Choroid plexus epithelial cell (primary cell): ENCODE data around the gene GRB10.
"Not testable (repeated sequence)": the region's sequence is repeated elsewhere in the genome, so short reads cannot be mapped to it uniquely, and the experiment has no call there.

ENCODE experiments used
- DNase-seq: peaks from one replicate; pipeline ENCODE4 v3.0.0-alpha.2; 2010; ENCODE audit warnings: low read depth
- H3K4me3 ChIP-seq: 2 replicates; pipeline ENCODE4 v1.5.1; 2011; ENCODE audit warnings: low read depth, mild to moderate bottlenecking, control low read depth, low read length, moderate library complexity
- TF ChIP-seq, protein P1 (sequence below): conservative IDR thresholded peaks from 2 replicates; pipeline ENCODE4 v1.5.1; 2011; ENCODE audit warnings: low read depth, mild to moderate bottlenecking, control low read depth, inconsistent platforms, low read length, moderate library complexity

The GRB10 gene

DNA sequence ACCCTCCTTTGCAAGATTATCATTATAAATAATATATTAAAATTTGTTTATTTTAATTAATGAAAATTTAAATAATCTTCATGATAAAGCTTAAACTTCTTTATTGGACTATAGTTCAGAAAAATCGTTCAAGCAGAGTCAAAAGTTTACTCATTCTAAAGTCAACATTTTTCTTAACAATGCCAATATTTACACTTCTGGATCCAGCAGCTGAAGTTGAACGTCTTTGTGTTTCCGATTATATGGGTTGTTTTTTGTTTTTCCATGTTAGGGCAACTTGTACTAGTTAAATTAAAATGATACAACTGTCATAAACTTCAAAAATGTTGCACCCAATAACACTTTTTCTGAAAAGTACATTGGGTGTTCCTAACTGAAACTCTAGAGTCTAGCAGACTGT is 43.8 kb downstream of the GRB10 start:
- no peak for DNase-seq
- TF ChIP-seq, protein P1, sequence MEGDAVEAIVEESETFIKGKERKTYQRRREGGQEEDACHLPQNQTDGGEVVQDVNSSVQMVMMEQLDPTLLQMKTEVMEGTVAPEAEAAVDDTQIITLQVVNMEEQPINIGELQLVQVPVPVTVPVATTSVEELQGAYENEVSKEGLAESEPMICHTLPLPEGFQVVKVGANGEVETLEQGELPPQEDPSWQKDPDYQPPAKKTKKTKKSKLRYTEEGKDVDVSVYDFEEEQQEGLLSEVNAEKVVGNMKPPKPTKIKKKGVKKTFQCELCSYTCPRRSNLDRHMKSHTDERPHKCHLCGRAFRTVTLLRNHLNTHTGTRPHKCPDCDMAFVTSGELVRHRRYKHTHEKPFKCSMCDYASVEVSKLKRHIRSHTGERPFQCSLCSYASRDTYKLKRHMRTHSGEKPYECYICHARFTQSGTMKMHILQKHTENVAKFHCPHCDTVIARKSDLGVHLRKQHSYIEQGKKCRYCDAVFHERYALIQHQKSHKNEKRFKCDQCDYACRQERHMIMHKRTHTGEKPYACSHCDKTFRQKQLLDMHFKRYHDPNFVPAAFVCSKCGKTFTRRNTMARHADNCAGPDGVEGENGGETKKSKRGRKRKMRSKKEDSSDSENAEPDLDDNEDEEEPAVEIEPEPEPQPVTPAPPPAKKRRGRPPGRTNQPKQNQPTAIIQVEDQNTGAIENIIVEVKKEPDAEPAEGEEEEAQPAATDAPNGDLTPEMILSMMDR = no peak
- no peak overlapping the region for H3K4me3 ChIP-seq

DNA sequence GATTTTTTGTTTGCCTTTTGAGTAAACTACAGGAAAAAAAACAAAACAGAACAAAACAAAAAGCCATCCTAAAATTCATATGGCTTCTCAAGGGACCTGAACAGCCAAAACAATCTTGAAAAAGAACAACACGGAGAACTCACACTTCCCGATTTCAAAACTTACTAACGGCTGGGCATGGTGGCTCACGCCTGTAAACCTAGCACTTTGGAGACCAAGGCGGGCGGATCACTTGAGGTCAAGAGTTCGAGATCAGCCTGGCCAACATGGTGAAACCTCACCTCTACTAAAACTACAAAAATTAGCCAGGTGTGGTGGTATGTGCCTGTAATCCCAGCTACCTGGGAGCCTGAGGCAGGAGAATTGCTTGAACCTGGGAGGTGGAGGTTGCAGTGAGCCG is 46.9 kb downstream of the GRB10 start:
- H3K4me3 ChIP-seq, DNase-seq: not testable (repeated sequence)

DNA sequence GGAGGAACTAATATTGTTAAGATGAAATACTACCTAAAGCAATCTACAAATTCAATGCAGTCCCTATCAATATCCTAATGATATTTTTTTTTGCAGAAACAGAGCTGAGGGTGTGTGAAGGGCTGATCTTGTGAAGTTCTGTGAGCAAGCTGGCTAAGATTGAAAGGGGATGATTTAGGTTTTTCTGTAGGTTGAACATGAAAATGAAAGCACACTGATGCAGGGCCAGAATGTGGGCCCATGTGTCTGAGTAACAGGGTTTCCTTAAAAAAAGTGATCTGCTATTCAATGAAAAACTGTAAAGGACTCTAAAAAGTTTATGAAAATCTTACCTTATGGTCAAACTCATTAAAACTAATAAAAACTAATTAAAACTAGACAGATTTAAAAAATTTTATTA is 47.4 kb downstream of the GRB10 start:
- no peak for DNase-seq
- TF ChIP-seq, protein P1 = no peak
- no peak overlapping the region for H3K4me3 ChIP-seq

DNA sequence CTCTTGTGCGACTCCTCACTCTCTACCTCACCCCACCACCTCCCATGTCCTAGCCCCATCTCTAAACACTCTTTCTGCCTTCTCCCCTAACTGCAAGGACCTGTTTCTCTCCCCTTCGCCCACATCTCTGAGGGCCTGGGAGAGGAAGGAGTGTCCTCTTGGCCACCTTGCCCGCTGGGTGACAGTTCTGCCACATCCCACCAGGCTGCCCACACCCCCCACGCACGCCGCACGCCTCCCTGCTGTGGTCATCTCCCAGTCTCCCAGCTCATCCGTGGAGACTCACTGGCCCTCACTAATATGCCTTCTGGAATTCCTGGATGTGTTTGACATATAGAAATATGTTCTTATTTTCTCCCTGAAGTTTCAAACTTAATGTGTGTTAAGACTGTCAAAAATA is 48.5 kb downstream of the GRB10 start:
- H3K4me3 ChIP-seq = no peak overlapping the region
- DNase-seq = no peak
- TF ChIP-seq, protein P1 = no peak

DNA sequence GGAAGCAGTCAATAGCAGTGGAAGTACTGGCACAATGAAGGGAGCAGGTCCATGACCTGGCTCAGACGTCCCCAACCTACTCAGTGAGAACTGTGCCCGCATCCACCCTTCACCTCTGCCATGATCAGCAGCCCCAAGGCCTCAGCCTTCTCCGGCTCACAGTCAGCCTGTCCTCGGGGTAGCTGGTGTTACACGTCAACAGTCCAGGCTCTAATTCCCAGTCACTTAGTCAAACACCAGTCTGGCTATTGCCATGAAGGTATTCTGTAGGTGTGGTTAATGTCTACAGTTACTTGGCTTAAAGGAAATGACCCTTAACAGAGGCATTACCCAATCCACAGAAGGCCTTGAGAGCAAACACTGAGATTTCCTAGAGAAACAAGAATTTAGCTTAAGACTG is 49.1 kb downstream of the GRB10 start:
- no peak overlapping the region for H3K4me3 ChIP-seq
- peak; percentile 71 for DNase-seq
- TF ChIP-seq, protein P1 = no peak

DNA sequence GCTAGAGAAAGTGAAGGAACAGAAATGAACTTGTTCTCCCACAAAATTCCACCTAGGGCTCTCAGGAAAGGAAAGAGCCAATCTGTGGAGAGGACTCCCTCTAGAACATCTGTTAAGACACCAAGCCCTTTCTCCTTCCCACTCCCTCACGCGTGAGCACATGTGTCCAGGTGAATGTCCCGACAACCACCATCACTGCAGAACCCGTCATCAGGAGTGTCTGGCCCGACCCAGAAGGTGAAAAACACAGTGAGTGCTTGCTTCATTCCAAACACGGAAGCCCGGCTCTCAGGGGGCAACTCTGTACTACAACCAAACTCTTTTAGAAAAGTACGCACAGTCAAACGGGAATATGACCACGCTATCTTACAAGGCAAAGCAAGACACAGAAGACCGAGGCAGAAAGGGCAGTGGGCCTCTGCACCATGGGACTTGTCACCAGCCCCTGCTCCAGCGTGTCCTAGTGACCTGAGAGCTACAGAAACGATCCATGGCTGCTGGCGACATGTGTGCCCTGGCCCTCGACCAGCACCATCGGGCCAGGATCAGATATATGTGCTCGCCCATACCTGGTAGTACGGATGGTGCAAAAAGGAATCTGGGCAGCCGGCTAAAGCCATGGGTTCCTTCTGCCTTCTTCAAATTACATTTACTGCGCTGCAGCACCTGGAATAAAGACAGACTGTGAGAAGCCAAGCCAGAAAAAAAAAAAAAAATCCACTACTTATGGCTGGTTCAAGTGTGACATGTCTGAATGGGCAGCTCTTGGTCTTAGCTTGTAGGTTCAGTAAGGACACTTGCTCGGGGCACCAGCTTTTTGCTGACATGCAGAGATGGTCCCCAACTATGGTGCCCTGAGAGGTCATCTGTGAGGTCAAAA is 50.8 kb downstream of the GRB10 start:
- H3K4me3 ChIP-seq = no peak overlapping the region
- no peak for DNase-seq
- TF ChIP-seq, protein P1 = no peak

DNA sequence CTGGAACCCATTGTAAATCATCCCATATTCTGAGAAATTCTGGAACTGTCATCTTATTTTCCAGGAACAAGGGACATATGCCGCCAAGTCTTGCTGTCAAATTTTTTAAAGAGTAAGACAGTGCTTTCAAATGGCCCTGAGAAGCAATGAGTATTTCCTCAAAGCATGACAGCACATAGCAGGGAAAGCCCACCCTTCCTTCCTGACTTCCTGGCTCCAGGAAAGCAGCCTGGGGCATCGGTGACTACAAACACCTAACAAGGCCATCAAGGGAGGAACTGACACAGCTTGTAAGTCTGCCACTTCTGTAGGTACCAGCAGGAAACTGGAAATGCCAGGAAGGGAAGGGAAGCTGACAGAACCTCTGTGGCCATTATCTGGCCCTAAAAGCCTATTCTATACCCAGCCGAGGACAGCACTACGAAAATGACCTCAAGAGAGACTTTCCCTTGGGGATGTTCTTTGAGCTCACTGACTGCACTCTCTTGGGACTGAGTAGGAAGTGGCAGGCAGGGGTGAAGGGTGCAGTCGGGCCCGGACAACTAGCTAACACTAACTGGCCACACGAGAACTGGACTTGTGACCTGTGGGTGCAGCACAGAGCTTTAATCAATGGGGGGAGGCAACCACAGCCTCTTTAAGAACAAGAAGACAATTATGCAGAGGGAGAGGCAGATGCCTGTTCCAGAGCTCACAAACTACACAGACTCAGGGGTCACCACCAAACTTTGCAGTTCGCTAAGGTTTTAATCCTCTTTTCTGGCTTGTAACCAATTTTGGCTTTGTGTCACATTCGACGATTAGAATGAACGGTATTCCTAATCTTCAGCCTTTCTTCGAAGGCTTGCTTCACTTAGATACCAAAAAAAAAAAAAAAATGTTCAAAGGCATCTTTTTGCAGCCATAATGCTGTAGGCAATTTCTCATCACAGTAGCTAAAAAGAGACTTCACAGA is 52.0 kb downstream of the GRB10 start:
- TF ChIP-seq, protein P1 = no peak
- DNase-seq = no peak

More for the DNA sequence above, 52.0 kb downstream of the GRB10 start:
- no peak overlapping the region for H3K4me3 ChIP-seq
